ENCODE results near the gene TBC1D5. TPM values are rescaled to one million over a fixed set of nuclear protein-coding genes. Genes with fewer than 3 reads are reported as not detected.
"Not testable (repeated sequence)": the region's sequence is repeated elsewhere in the genome, so short reads cannot be mapped to it uniquely, and the experiment has no call there.

TBC1D5 gene
- total RNA-seq, 3 donors from 2014 or later (not counting 1 experiment from before 2014, with no cell fraction given) = 63.8 to 81.9 (median 74.9) TPM

DNA sequence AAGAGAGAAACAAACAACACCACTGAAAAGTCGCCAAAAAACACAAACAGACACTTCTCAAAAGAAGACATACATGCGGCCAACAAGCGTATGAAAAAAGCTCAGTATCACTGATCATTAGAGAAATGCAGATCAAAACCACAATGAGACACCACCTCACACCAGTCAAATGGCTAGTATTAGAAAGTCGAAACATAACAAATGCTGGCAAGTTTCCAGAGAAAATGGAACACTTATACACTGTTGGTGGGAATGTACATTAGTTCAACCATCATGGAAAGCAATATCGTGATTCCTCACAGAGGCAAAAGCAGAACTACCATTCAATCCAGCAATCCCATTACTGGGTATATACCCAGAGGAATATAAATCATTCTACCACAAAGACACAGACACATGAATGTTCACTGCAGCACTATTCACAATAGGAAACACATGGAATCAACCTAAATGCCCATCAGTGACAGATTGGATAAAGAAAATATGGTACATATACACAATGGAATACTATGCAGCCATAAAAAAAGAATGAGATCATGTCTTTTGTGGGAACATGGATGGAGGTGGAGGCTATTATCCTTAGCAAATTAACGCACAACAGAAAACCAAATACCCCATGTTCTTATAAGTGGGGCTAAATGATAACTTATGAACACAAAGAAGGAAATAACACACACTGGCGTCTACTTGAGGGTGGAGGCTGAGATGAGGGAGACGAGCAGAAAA is 93.6 kb downstream of the TBC1D5 start:
- H3K9me3 ChIP-seq (ENCODE audit: control insufficient read depth, insufficient read depth, low read length); H3K4me3 Mint-ChIP-seq; H3K36me3 Mint-ChIP-seq; intact Hi-C loops (cut with micrococcal nuclease); DNase-seq; H3K9me3 Mint-ChIP-seq; H3K27me3 ChIP-seq (ENCODE audit: control insufficient read depth, insufficient read depth, low read length); H3K27ac Mint-ChIP-seq; H3K27ac ChIP-seq (ENCODE audit: low read length); H3K27me3 Mint-ChIP-seq (ENCODE audit: low read depth in 2 of 2); ATAC-seq; H3K4me1 Mint-ChIP-seq; H3K36me3 ChIP-seq (ENCODE audit: control insufficient read depth, insufficient read depth, low read length); H3K4me1 ChIP-seq (ENCODE audit: control insufficient read depth, insufficient read depth, low read length); H3K4me3 ChIP-seq (ENCODE audit: low read length): not testable (repeated sequence)
- 94% methylated on average over 6 of the region's 8 CpGs for WGBS (ENCODE audit: insufficient coverage)

- H3K4me1 ChIP-seq (ENCODE audit: control insufficient read depth, insufficient read depth, low read length) = no peaks in the 10 kb centered on the region
- H3K27me3 ChIP-seq (ENCODE audit: control insufficient read depth, insufficient read depth, low read length) = no peaks in the 10 kb centered on the region
- H3K27me3 Mint-ChIP-seq (ENCODE audit: low read depth in 2 of 2) = no peaks in the 10 kb centered on the region
- TF ChIP-seq, protein P1, sequence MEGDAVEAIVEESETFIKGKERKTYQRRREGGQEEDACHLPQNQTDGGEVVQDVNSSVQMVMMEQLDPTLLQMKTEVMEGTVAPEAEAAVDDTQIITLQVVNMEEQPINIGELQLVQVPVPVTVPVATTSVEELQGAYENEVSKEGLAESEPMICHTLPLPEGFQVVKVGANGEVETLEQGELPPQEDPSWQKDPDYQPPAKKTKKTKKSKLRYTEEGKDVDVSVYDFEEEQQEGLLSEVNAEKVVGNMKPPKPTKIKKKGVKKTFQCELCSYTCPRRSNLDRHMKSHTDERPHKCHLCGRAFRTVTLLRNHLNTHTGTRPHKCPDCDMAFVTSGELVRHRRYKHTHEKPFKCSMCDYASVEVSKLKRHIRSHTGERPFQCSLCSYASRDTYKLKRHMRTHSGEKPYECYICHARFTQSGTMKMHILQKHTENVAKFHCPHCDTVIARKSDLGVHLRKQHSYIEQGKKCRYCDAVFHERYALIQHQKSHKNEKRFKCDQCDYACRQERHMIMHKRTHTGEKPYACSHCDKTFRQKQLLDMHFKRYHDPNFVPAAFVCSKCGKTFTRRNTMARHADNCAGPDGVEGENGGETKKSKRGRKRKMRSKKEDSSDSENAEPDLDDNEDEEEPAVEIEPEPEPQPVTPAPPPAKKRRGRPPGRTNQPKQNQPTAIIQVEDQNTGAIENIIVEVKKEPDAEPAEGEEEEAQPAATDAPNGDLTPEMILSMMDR (IDR thresholded peaks at IDR 0.05) = peak; percentile 54
- H3K36me3 Mint-ChIP-seq = no peaks in the 10 kb centered on the region
- H3K36me3 ChIP-seq (ENCODE audit: control insufficient read depth, insufficient read depth, low read length) = no peaks in the 10 kb centered on the region
- H3K9me3 Mint-ChIP-seq = peaks cover 0 to 2% of the 10 kb centered on the region in 2 donors
- ATAC-seq = no peak
- H3K4me1 Mint-ChIP-seq = peaks cover 0 to 4% of the 10 kb centered on the region in 2 donors
- H3K27ac ChIP-seq (ENCODE audit: low read length) = no peak overlapping the region
- intact Hi-C loops (cut with micrococcal nuclease) = loop anchor here (1.0 kb wide), 1 partner anchor 196 kb away; no protein-coding TSS in a partner anchor
- WGBS (ENCODE audit: insufficient coverage) = 47% methylated on average over 3 of the region's 4 CpGs
- H3K4me3 Mint-ChIP-seq = no peak overlapping the region
- H3K4me3 ChIP-seq (ENCODE audit: low read length) = no peak overlapping the region
- H3K27ac Mint-ChIP-seq = no peak overlapping the region
- no peaks in the 10 kb centered on the region for H3K9me3 ChIP-seq (ENCODE audit: control insufficient read depth, insufficient read depth, low read length)
- peak in 1 of 2 donors; percentile 57 for DNase-seq
Measured at GRCh38 chr3:17645074-17645698, 97.2 kb downstream of the TBC1D5 start.

GRCh38 chr3:17643691-17644090 is 98.7 kb downstream of the TBC1D5 start:
- Mint-ChIP-seq H3K4me3 (no peak overlapping the region), H3K4me1 (peaks cover 7 to 12% of the 10 kb centered on the region in 2 donors), H3K27ac (no peak overlapping the region), H3K36me3 (no peaks in the 10 kb centered on the region), H3K27me3 (ENCODE audit: low read depth in 2 of 2) (no peaks in the 10 kb centered on the region), H3K9me3 (no peaks in the 10 kb centered on the region)
- Histone ChIP-seq H3K4me3 (ENCODE audit: low read length) (no peak overlapping the region), H3K36me3 (ENCODE audit: control insufficient read depth, insufficient read depth, low read length) (no peaks in the 10 kb centered on the region), H3K27ac (ENCODE audit: low read length) (no peak overlapping the region), H3K4me1 (ENCODE audit: control insufficient read depth, insufficient read depth, low read length) (no peaks in the 10 kb centered on the region), H3K9me3 (ENCODE audit: control insufficient read depth, insufficient read depth, low read length) (no peaks in the 10 kb centered on the region), H3K27me3 (ENCODE audit: control insufficient read depth, insufficient read depth, low read length) (no peaks in the 10 kb centered on the region)
- WGBS (ENCODE audit: insufficient coverage) = 100% methylated on average over 4 of the region's 4 CpGs
- no peak for ATAC-seq
- intact Hi-C loops (cut with micrococcal nuclease) = no loop called here
- TF ChIP-seq, protein P1 (IDR thresholded peaks at IDR 0.05) = no peak
- DNase-seq = no peak

- no peak for DNase-seq
- H3K27ac Mint-ChIP-seq = no peak overlapping the region
- Histone ChIP-seq H3K9me3 (ENCODE audit: control insufficient read depth, insufficient read depth, low read length) (no peaks in the 10 kb centered on the region), H3K27ac (ENCODE audit: low read length) (no peak overlapping the region), H3K4me1 (ENCODE audit: control insufficient read depth, insufficient read depth, low read length) (no peaks in the 10 kb centered on the region), H3K27me3 (ENCODE audit: control insufficient read depth, insufficient read depth, low read length) (no peaks in the 10 kb centered on the region), H3K36me3 (ENCODE audit: control insufficient read depth, insufficient read depth, low read length) (no peaks in the 10 kb centered on the region), H3K4me3 (ENCODE audit: low read length) (no peak overlapping the region)
- intact Hi-C loops (cut with micrococcal nuclease) = no loop called here
- H3K9me3 Mint-ChIP-seq = no peaks in the 10 kb centered on the region
- peaks cover 14 to 17% of the 10 kb centered on the region in 2 donors for H3K4me1 Mint-ChIP-seq
- peak in 1 of 3 donors; percentile 43 for ATAC-seq
- TF ChIP-seq, protein P1 (IDR thresholded peaks at IDR 0.05) = no peak
- H3K27me3 Mint-ChIP-seq (ENCODE audit: low read depth in 2 of 2) = no peaks in the 10 kb centered on the region
- WGBS (ENCODE audit: insufficient coverage) = 100% methylated on average over 2 of the region's 3 CpGs
- H3K4me3 Mint-ChIP-seq = no peak overlapping the region
- H3K36me3 Mint-ChIP-seq = no peaks in the 10 kb centered on the region
Measured at GRCh38 chr3:17642474-17642873, 100.0 kb downstream of the TBC1D5 start.

All from natural killer cell (primary cell).